Osteocyte (in vitro differentiated cells): Measurements from ENCODE around the gene LAS1L. TPM values are rescaled to one million over a fixed set of nuclear protein-coding genes. Genes with fewer than 3 reads are reported as not detected.

ENCODE experiments used
- DNase-seq: peaks from one replicate; pipeline ENCODE4 v3.0.0; 2021; ENCODE audit warnings: mixed read lengths; ENCODE audit not compliant: unreplicated experiment; ENCODE audit errors: extremely low spot score
- H3K27ac Mint-ChIP-seq: one replicate; pipeline ENCODE4 v1.8.0; 2021; ENCODE audit warnings: mild to moderate bottlenecking, mixed read lengths; ENCODE audit not compliant: unreplicated experiment
- H3K27me3 Mint-ChIP-seq: one replicate; pipeline ENCODE4 v1.8.0; 2021; ENCODE audit warnings: mixed read lengths; ENCODE audit not compliant: unreplicated experiment
- H3K36me3 Mint-ChIP-seq: one replicate; pipeline ENCODE4 v1.8.0; 2021; ENCODE audit warnings: mixed read lengths; ENCODE audit not compliant: unreplicated experiment
- H3K4me1 Mint-ChIP-seq: one replicate; pipeline ENCODE4 v1.8.0; 2021; ENCODE audit warnings: mixed read lengths; ENCODE audit not compliant: unreplicated experiment
- H3K4me3 Mint-ChIP-seq: one replicate; pipeline ENCODE4 v1.8.0; 2021; ENCODE audit warnings: mild to moderate bottlenecking, moderate library complexity, mixed read lengths; ENCODE audit not compliant: unreplicated experiment
- H3K9me3 Mint-ChIP-seq: one replicate; pipeline ENCODE4 v1.8.0; 2021; ENCODE audit warnings: mixed read lengths; ENCODE audit not compliant: unreplicated experiment
- CTCF ChIP-seq: fragments of 200-600 bp; sonication (generic); IDR thresholded peaks from 2 replicates; pipeline ENCODE4 v1.5.0; 2021; ENCODE audit warnings: antibody characterized with exemption, mild to moderate bottlenecking, moderate library complexity
- total RNA-seq: library from RNA; stranded (reverse); gene quantifications from 2 replicates; pipeline ENCODE4 v1.2.1, GENCODE V29; 2021

Gene LAS1L
- total RNA-seq, 1 donor from 2014 or later, result 33.6 TPM

GRCh38 chrX:65517923-65518322 lies 16.7 kb downstream of the LAS1L start:
- no peaks in the 10 kb centered on the region for H3K4me1 Mint-ChIP-seq
- H3K9me3 Mint-ChIP-seq, result no peaks in the 10 kb centered on the region
- no peak for DNase-seq
- no peak overlapping the region for H3K4me3 Mint-ChIP-seq
- H3K27ac Mint-ChIP-seq, result no peak overlapping the region
- peaks cover 14% of the 10 kb centered on the region for H3K36me3 Mint-ChIP-seq
- no peaks in the 10 kb centered on the region for H3K27me3 Mint-ChIP-seq
- TF ChIP-seq CTCF, result no peak

GRCh38 chrX:65516756-65517155 lies 17.8 kb downstream of the LAS1L start:
- Mint-ChIP-seq H3K9me3 (no peaks in the 10 kb centered on the region), H3K4me1 (no peaks in the 10 kb centered on the region), H3K27ac (no peak overlapping the region), H3K36me3 (peaks cover 13% of the 10 kb centered on the region), H3K4me3 (no peak overlapping the region), H3K27me3 (no peaks in the 10 kb centered on the region)
- TF ChIP-seq CTCF, result no peak
- no peak for DNase-seq

GRCh38 chrX:65513610-65514009 lies 21.0 kb downstream of the LAS1L start:
- Mint-ChIP-seq H3K4me3 (no peak overlapping the region), H3K36me3 (no peaks in the 10 kb centered on the region), H3K27ac (no peak overlapping the region), H3K4me1 (no peaks in the 10 kb centered on the region), H3K27me3 (no peaks in the 10 kb centered on the region), H3K9me3 (no peaks in the 10 kb centered on the region)
- TF ChIP-seq CTCF, result no peak
- no peak for DNase-seq

GRCh38 chrX:65509400-65509799 lies 25.2 kb downstream of the LAS1L start:
- no peak overlapping the region for H3K4me3 Mint-ChIP-seq
- H3K27ac Mint-ChIP-seq, result no peak overlapping the region
- no peaks in the 10 kb centered on the region for H3K36me3 Mint-ChIP-seq
- DNase-seq, result peak; percentile 54
- H3K4me1 Mint-ChIP-seq, result no peaks in the 10 kb centered on the region
- no peaks in the 10 kb centered on the region for H3K9me3 Mint-ChIP-seq
- H3K27me3 Mint-ChIP-seq, result no peaks in the 10 kb centered on the region
- no peak for TF ChIP-seq CTCF

GRCh38 chrX:65508851-65509250 lies 25.7 kb downstream of the LAS1L start:
- Mint-ChIP-seq H3K27me3 (no peaks in the 10 kb centered on the region), H3K4me1 (no peaks in the 10 kb centered on the region), H3K4me3 (no peak overlapping the region), H3K9me3 (no peaks in the 10 kb centered on the region), H3K27ac (no peak overlapping the region), H3K36me3 (no peaks in the 10 kb centered on the region)
- peak; percentile 30 for DNase-seq
- no peak for TF ChIP-seq CTCF
